Esophagus (tissue), 2 donors: Measurements from ENCODE around the gene CPN2. TPM values are rescaled to one million over a fixed set of nuclear protein-coding genes. Genes with fewer than 3 reads are reported as not detected.

Experiments
- H3K27ac ChIP-seq, 2 donors: one replicate each; pipeline ENCODE4 v1.5.1; 2013; ENCODE audit warnings: low read depth in 2 of 2, mild to moderate bottlenecking in 2 of 2, inconsistent platforms in 1 of 2, low read length in 1 of 2, moderate library complexity in 1 of 2
- H3K27me3 ChIP-seq, 2 donors: one replicate each; pipeline ENCODE4 v1.6.1; 2013; ENCODE audit warnings: low read length in 2 of 2, control low read depth in 1 of 2, mild to moderate bottlenecking in 1 of 2; ENCODE audit not compliant: insufficient read depth in 2 of 2, control insufficient read depth in 1 of 2
- H3K36me3 ChIP-seq, 2 donors: one replicate each; pipeline ENCODE4 v1.6.1; 2013; ENCODE audit warnings: low read length in 1 of 2; ENCODE audit not compliant: control insufficient read depth in 2 of 2, insufficient read depth in 2 of 2
- H3K4me1 ChIP-seq, 2 donors: one replicate each; pipeline ENCODE4 v1.6.1; 2013; ENCODE audit warnings: low read length in 1 of 2; ENCODE audit not compliant: control insufficient read depth in 2 of 2, insufficient read depth in 2 of 2
- H3K4me3 ChIP-seq, 2 donors: one replicate each; pipeline ENCODE4 v1.5.1; 2013; ENCODE audit warnings: low read length in 2 of 2, mild to moderate bottlenecking in 2 of 2, low read depth in 1 of 2, moderate library complexity in 1 of 2
- H3K9me3 ChIP-seq, 2 donors: one replicate each; pipeline ENCODE4 v1.6.1; 2013; ENCODE audit warnings: mild to moderate bottlenecking in 2 of 2, low read depth in 1 of 2, low read length in 1 of 2, moderate library complexity in 1 of 2; ENCODE audit not compliant: control insufficient read depth in 2 of 2, insufficient read depth in 1 of 2
- WGBS, 2 donors: extraction: QIAGEN DNeasy Blood & Tissue Kit; methylation state at CpG; one replicate each; pipeline ENCODE4 v1.1.7; 2013; 5-methylcytosine and 5-hydroxymethylcytosine counted together
- polyA plus RNA-seq, 2 donors: library from polyadenylated mRNA; stranded (reverse); fragments of 200-250 nt; gene quantifications; one replicate each; pipeline ENCODE4 v1.2.3, GENCODE V29; 2013
- donor health status: healthy with polysubstance abuse.
- donor health status: Bipolar disorder and iron deficiency.

The CPN2 gene
- polyA plus RNA-seq, 2 donors: 0.02 TPM; not detected in 1

GRCh38 chr3:194311000-194311399 is 40.1 kb downstream of the CPN2 start:
- WGBS, 2 donors: 96 to 98% methylated on average over 2 of the region's 2 CpGs

GRCh38 chr3:194310060-194310835 is 40.9 kb downstream of the CPN2 start:
- H3K4me3 ChIP-seq: no peak overlapping the region
- 76 to 88% methylated on average over 11 of the region's 11 CpGs for WGBS, 2 donors
- H3K9me3 ChIP-seq: no peaks in the 10 kb centered on the region
- H3K36me3 ChIP-seq: no peaks in the 10 kb centered on the region
- H3K27ac ChIP-seq: no peak overlapping the region
- peaks cover 9 to 11% of the 10 kb centered on the region in 2 donors for H3K4me1 ChIP-seq
- H3K27me3 ChIP-seq: no peaks in the 10 kb centered on the region

More at GRCh38 chr3:194311000-194311399, 40.1 kb downstream of the CPN2 start:
- Histone ChIP-seq H3K27ac (no peak overlapping the region), H3K27me3 (no peaks in the 10 kb centered on the region), H3K9me3 (no peaks in the 10 kb centered on the region), H3K4me1 (peaks cover 9 to 11% of the 10 kb centered on the region in 2 donors), H3K36me3 (no peaks in the 10 kb centered on the region), H3K4me3 (no peak overlapping the region)

GRCh38 chr3:194308601-194309449 is 42.3 kb downstream of the CPN2 start:
- no peak overlapping the region for H3K4me3 ChIP-seq
- no peak overlapping the region for H3K27ac ChIP-seq
- no peaks in the 10 kb centered on the region for H3K36me3 ChIP-seq
- no peaks in the 10 kb centered on the region for H3K27me3 ChIP-seq
- 67 to 69% methylated on average over 8 of the region's 8 CpGs for WGBS, 2 donors
- no peaks in the 10 kb centered on the region for H3K9me3 ChIP-seq
- H3K4me1 ChIP-seq: peaks cover 9 to 11% of the 10 kb centered on the region in 2 donors

DNA sequence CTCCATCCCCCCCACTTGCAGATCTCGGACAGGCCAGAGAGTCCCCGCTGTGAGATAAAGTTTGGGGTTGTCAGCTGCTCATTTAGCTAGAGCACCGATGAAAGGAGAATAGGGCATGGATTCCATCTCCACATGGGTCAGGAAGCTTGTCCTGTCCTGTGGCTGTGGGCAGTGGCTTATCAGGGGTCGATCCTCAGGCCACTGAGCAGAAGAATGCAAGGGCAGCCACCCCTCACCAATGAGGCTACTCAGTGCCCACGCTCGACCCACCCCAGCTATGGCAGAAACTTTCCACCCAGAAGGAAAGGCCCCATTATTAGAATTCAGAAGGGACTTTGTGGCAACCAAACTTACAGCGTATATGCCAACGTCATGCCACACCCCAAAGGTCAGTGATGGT is 43.3 kb downstream of the CPN2 start:
- Histone ChIP-seq H3K27me3 (no peaks in the 10 kb centered on the region), H3K4me1 (peaks cover 6 to 9% of the 10 kb centered on the region in 2 donors), H3K36me3 (no peaks in the 10 kb centered on the region), H3K9me3 (no peaks in the 10 kb centered on the region), H3K27ac (no peak overlapping the region), H3K4me3 (no peak overlapping the region)
- WGBS, 2 donors: 92 to 93% methylated on average over 8 of the region's 8 CpGs

DNA sequence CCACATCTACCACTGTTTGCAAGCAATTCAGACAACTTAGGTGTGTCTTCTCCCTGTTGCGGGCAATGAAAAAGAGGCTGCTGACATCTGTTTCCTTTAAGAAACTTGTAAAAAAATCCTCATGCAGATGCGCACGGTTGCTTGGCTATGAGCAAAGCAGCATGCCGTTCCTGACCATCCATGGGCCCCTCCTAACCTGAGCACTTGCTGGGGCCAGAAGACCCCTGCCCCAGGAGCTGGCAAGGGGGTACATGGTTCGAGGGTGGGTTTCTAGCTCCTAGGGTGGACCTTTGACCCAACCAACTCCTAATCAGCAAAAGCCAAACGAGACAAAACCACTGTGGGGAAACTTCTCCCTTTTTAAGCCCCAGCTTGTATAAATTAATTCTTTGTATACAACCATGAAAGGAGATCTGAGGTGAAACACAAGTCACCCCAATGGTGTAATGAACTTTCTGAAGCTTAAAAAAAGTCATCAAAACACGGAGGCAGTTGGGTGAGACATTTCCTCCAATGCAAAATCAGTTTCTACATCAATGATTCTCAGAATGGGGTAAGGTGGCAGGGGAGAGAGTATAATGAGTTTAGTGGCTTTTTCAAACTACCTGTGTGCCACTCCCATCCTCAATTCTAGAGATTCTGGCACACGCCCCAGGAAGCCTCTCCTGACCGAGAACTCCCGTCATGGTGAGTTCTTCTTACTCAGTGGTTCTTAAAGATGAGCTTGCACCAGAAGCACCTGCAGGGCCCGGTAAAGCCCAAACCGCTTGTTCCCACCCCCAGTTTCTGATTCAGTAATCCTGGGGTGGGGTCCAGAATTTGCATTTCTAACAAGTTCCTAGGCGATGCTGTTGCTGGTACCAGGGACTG is 44.1 kb downstream of the CPN2 start:
- H3K4me3 ChIP-seq: no peak overlapping the region
- H3K27me3 ChIP-seq: no peaks in the 10 kb centered on the region
- no peak overlapping the region for H3K27ac ChIP-seq
- H3K9me3 ChIP-seq: no peaks in the 10 kb centered on the region
- no peaks in the 10 kb centered on the region for H3K36me3 ChIP-seq
- 58 to 60% methylated on average over 13 of the region's 13 CpGs for WGBS, 2 donors
- peaks cover 2 to 6% of the 10 kb centered on the region in 2 donors for H3K4me1 ChIP-seq

- Histone ChIP-seq H3K27me3 (no peaks in the 10 kb centered on the region), H3K4me1 (peaks cover 2% of the 10 kb centered on the region in 2 donors), H3K9me3 (no peaks in the 10 kb centered on the region), H3K4me3 (no peak overlapping the region), H3K36me3 (no peaks in the 10 kb centered on the region), H3K27ac (no peak overlapping the region)
- 50 to 52% methylated on average over 11 of the region's 11 CpGs for WGBS, 2 donors
Measured at GRCh38 chr3:194306109-194306686, 44.9 kb downstream of the CPN2 start.

DNA sequence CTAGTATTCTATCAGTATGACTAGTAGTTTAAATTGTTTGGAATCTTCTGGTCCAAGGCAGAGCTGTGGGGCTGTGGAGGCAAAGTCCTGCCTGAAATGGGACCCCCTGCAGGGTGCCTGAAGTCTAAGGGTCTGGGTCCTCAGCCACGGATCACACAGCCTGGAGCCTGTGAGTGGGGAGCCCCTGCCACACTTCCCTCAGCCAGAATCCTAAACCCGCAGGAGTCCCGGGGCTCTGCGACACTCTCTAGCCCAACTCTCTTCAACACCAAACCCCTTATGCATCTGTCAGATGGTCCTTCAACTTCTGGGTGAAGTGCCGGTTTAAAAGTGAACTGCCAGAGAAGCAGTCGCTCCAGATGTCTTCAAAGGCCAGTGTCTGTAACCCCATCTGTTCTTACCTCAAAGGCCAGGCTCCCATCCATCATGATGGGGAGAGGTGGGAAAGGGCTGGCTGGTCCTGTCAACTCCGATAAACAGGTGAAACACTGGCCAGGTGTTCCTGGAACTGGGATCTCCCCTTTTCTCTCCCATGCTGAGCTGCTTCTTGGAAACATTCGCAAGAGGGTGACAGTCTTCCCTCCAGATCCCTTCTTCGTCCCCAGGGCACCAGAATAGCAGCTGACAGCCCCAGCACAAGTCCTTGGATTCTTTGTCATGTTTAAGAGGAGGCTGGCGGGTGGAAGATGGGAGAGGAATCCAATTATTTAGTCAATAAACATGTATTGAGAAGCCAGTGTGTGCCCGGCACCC is 45.6 kb downstream of the CPN2 start:
- H3K27me3 ChIP-seq: no peaks in the 10 kb centered on the region
- H3K4me1 ChIP-seq: peaks cover 2% of the 10 kb centered on the region in 2 donors
- H3K27ac ChIP-seq: no peak overlapping the region
- H3K9me3 ChIP-seq: no peaks in the 10 kb centered on the region
- H3K36me3 ChIP-seq: no peaks in the 10 kb centered on the region
- H3K4me3 ChIP-seq: no peak overlapping the region
- 89 to 94% methylated on average over 11 of the region's 11 CpGs for WGBS, 2 donors

DNA sequence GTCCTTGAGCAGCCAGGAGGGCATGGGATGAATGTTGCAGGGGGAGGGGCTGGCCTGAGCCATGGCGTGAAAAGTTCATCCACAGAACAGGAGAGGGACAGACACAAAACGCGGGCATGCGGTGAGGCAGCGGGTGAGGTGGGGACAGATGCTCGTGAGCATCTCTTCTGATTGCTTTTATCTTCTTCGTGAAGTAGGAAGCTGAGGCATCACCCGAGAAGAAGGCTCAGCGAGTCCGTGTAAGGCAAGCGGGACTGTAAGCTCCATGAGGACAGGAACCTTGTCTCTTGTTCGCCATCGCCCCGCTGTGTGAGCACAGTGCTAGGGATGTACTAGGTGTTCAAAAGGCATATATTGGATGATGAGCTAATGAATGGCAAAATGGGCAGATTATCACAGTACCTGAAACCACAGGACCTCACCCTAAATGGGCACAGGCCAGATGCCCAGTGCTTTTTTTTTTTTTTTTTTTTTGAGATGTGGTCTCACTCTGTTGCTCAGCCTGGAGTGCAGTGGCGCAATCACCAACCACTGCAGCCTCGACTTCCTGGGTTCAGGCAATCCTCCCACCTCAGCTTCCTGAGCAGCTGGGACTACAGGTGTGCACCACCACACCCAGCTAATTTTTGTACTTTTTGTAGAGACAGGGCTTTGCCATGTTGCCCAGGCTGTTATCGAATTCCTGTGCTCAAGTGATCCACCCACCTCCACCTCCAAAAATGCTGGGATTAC is 46.8 kb downstream of the CPN2 start:
- H3K27me3 ChIP-seq: no peaks in the 10 kb centered on the region
- WGBS, 2 donors: 93 to 95% methylated on average over 17 of the region's 17 CpGs
- no peak overlapping the region for H3K27ac ChIP-seq
- H3K4me1 ChIP-seq: peaks cover 5 to 6% of the 10 kb centered on the region in 2 donors
- no peaks in the 10 kb centered on the region for H3K9me3 ChIP-seq
- no peaks in the 10 kb centered on the region for H3K36me3 ChIP-seq
- no peak overlapping the region for H3K4me3 ChIP-seq
